Lower leg skin (tissue), 3 donors: Measurements from ENCODE around the gene POLN.

ENCODE experiments used
- CTCF ChIP-seq, 3 donors: fragments of 450-650 bp; IDR thresholded peaks; one replicate each; pipeline ENCODE4 v1.5.1; 2016; ENCODE audit warnings: antibody characterized with exemption in 3 of 3, mild to moderate bottlenecking in 3 of 3, moderate library complexity in 2 of 3
- POLR2A ChIP-seq, 2 donors: fragments of 450-650 bp; IDR thresholded peaks; one replicate each; pipeline ENCODE4 v1.6.1; 2016 to 2017; ENCODE audit warnings: antibody characterized with exemption in 2 of 2, mild to moderate bottlenecking in 1 of 2, moderate library complexity in 1 of 2

DNA sequence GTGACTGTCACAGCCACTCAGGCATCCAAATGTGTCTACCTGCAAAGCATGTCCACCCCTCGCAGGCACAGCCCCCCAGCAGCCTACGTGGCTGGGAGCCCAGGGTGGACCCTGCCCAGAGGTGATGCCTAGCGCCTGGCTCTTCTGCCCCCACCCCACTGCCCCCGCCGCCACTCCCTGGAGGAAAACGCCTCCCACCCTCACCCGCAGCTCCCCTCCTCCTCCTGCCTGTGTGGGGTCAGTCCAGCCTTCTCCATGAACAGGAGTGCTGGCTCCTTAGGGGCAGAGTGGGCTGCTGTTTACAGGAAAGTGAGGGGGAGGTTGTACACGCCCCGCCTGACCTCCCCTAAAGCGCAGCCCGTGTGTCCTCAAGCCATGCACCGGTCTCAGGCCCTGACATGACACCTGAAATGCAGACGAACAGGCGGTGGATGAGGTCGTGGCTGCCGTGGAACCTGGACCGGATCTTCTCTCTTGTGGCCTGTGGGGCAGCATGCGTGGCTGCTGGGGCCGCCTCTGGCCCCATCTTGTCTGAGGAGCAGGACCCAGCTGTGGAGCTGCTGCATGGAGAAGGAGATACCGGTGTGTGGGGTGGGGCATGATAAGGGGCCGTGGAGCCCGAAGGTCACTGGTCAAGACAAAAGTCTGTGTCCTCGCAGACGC lies 31.9 kb upstream of the POLN start:
- TF ChIP-seq POLR2A (IDR thresholded peaks at IDR 0.05) (no peak), CTCF (IDR thresholded peaks at IDR 0.05) (no peak)
